ENCODE data around the gene NFKBIB.

The NFKBIB gene

GRCh38 chr19:38907670-38908069 lies 7.9 kb downstream of the NFKBIB start:
- DNase-seq, result no peak

- DNase-seq, result no peak
Observed at GRCh38 chr19:38908911-38909310, 9.1 kb downstream of the NFKBIB start.

GRCh38 chr19:38910488-38910887 lies 10.7 kb downstream of the NFKBIB start:
- DNase-seq, result no peak

- DNase-seq, result no peak
Observed at GRCh38 chr19:38911388-38912001, 11.7 kb downstream of the NFKBIB start.

- no peak for DNase-seq
Observed at GRCh38 chr19:38912600-38913514, 13.1 kb downstream of the NFKBIB start.

GRCh38 chr19:38913958-38914357 lies 14.2 kb downstream of the NFKBIB start:
- DNase-seq, result no peak

GRCh38 chr19:38915329-38916321 lies 15.9 kb downstream of the NFKBIB start:
- DNase-seq, result no peak

GRCh38 chr19:38917516-38917915 lies 17.7 kb downstream of the NFKBIB start:
- DNase-seq, result no peak

- no peak for DNase-seq
Observed at GRCh38 chr19:38917921-38918491, 18.2 kb downstream of the NFKBIB start.

- no peak for DNase-seq
Observed at GRCh38 chr19:38918526-38918925, 18.8 kb downstream of the NFKBIB start.

- DNase-seq, result no peak
Observed at GRCh38 chr19:38919837-38920601, 20.2 kb downstream of the NFKBIB start.

GRCh38 chr19:38920602-38921419 lies 21.0 kb downstream of the NFKBIB start:
- DNase-seq, result no peak

GRCh38 chr19:38921420-38922274 lies 21.9 kb downstream of the NFKBIB start:
- DNase-seq, result no peak

GRCh38 chr19:38922482-38922881 lies 22.7 kb downstream of the NFKBIB start:
- no peak for DNase-seq

- no peak for DNase-seq
Observed at GRCh38 chr19:38924388-38924787, 24.6 kb downstream of the NFKBIB start.

GRCh38 chr19:38928391-38929001 lies 28.7 kb downstream of the NFKBIB start:
- DNase-seq, result no peak

GRCh38 chr19:38929929-38930775 lies 30.4 kb downstream of the NFKBIB start, which contains the start of gene SARS2:
TSS of gene SARS2 (minus strand) at chr19:38930763. CDS start at chr19:38930736, 27 bp downstream.
- DNase-seq, result peak; percentile 92

GRCh38 chr19:38930776-38931520 lies 31.2 kb downstream of the NFKBIB start, which contains the start of gene MRPS12:
TSS of gene MRPS12 (plus strand) at chr19:38930944. CDS start at chr19:38931295, 351 bp downstream.
- peak; percentile 99 for DNase-seq

All from fibroblast of skin of right quadriceps (primary cell).